Measurements from ENCODE around the gene DNAJC1.

Gene DNAJC1

GRCh38 chr10:21791276-21791675 is 212.3 kb downstream of the DNAJC1 start:
- H3K9me3 ChIP-seq (ENCODE audit: insufficient read depth, low read depth, low read length) = no peaks in the 10 kb centered on the region
- no peak overlapping the region for H3K9ac ChIP-seq (ENCODE audit: low read depth, low read length)
- H3K27ac ChIP-seq (ENCODE audit: low read length) = no peak overlapping the region

GRCh38 chr10:21776883-21777282 is 226.6 kb downstream of the DNAJC1 start:
- Histone ChIP-seq H3K9ac (ENCODE audit: low read depth, low read length) (no peak overlapping the region), H3K4me1 (ENCODE audit: insufficient read depth, low read length) (no peaks in the 10 kb centered on the region), H3K27me3 (ENCODE audit: insufficient read depth, low read length) (no peaks in the 10 kb centered on the region), H3K4me3 (ENCODE audit: low read length) (no peak overlapping the region), H3K9me3 (ENCODE audit: insufficient read depth, low read depth, low read length) (peaks cover 2% of the 10 kb centered on the region; the same call in 1 of the 2 replicates), H3K27ac (ENCODE audit: low read length) (no peak overlapping the region), H3K36me3 (ENCODE audit: insufficient read depth, low read depth, low read length) (no peaks in the 10 kb centered on the region)

More at GRCh38 chr10:21791276-21791675, 212.3 kb downstream of the DNAJC1 start:
- no peaks in the 10 kb centered on the region for H3K27me3 ChIP-seq (ENCODE audit: insufficient read depth, low read length)
- no peaks in the 10 kb centered on the region for H3K36me3 ChIP-seq (ENCODE audit: insufficient read depth, low read depth, low read length)
- no peaks in the 10 kb centered on the region for H3K4me1 ChIP-seq (ENCODE audit: insufficient read depth, low read length)
- H3K4me3 ChIP-seq (ENCODE audit: low read length) = no peak overlapping the region

- no peaks in the 10 kb centered on the region for H3K9me3 ChIP-seq (ENCODE audit: insufficient read depth, low read depth, low read length)
- no peak overlapping the region for H3K27ac ChIP-seq (ENCODE audit: low read length)
- no peaks in the 10 kb centered on the region for H3K27me3 ChIP-seq (ENCODE audit: insufficient read depth, low read length)
- H3K4me3 ChIP-seq (ENCODE audit: low read length) = no peak overlapping the region
- no peak overlapping the region for H3K9ac ChIP-seq (ENCODE audit: low read depth, low read length)
- no peaks in the 10 kb centered on the region for H3K4me1 ChIP-seq (ENCODE audit: insufficient read depth, low read length)
- H3K36me3 ChIP-seq (ENCODE audit: insufficient read depth, low read depth, low read length) = no peaks in the 10 kb centered on the region
Observed at GRCh38 chr10:21771219-21771618, 232.3 kb downstream of the DNAJC1 start.

- no peaks in the 10 kb centered on the region for H3K4me1 ChIP-seq (ENCODE audit: insufficient read depth, low read length)
- H3K9ac ChIP-seq (ENCODE audit: low read depth, low read length) = no peak overlapping the region
- H3K27ac ChIP-seq (ENCODE audit: low read length) = no peak overlapping the region
- H3K36me3 ChIP-seq (ENCODE audit: insufficient read depth, low read depth, low read length) = no peaks in the 10 kb centered on the region
- no peak overlapping the region for H3K4me3 ChIP-seq (ENCODE audit: low read length)
- no peaks in the 10 kb centered on the region for H3K27me3 ChIP-seq (ENCODE audit: insufficient read depth, low read length)
- H3K9me3 ChIP-seq (ENCODE audit: insufficient read depth, low read depth, low read length) = no peaks in the 10 kb centered on the region
Observed at GRCh38 chr10:21769041-21769440, 234.5 kb downstream of the DNAJC1 start.

GRCh38 chr10:21764466-21765189 is 238.9 kb downstream of the DNAJC1 start:
- Histone ChIP-seq H3K4me1 (ENCODE audit: insufficient read depth, low read length) (peaks cover 3% of the 10 kb centered on the region; the same call in 1 of the 2 replicates), H3K27ac (ENCODE audit: low read length) (no peak overlapping the region), H3K27me3 (ENCODE audit: insufficient read depth, low read length) (no peaks in the 10 kb centered on the region), H3K4me3 (ENCODE audit: low read length) (no peak overlapping the region), H3K9me3 (ENCODE audit: insufficient read depth, low read depth, low read length) (no peaks in the 10 kb centered on the region), H3K36me3 (ENCODE audit: insufficient read depth, low read depth, low read length) (no peaks in the 10 kb centered on the region), H3K9ac (ENCODE audit: low read depth, low read length) (no peak overlapping the region)

- no peak overlapping the region for H3K9ac ChIP-seq (ENCODE audit: low read depth, low read length)
- no peaks in the 10 kb centered on the region for H3K27me3 ChIP-seq (ENCODE audit: insufficient read depth, low read length)
- H3K4me1 ChIP-seq (ENCODE audit: insufficient read depth, low read length) = peaks cover 25% of the 10 kb centered on the region
- H3K36me3 ChIP-seq (ENCODE audit: insufficient read depth, low read depth, low read length) = no peaks in the 10 kb centered on the region
- H3K4me3 ChIP-seq (ENCODE audit: low read length) = no peak overlapping the region
- H3K27ac ChIP-seq (ENCODE audit: low read length) = no peak overlapping the region
- H3K9me3 ChIP-seq (ENCODE audit: insufficient read depth, low read depth, low read length) = no peaks in the 10 kb centered on the region
Observed at GRCh38 chr10:21760332-21760731, 243.2 kb downstream of the DNAJC1 start.

GRCh38 chr10:21759232-21759631 is 244.3 kb downstream of the DNAJC1 start:
- Histone ChIP-seq H3K36me3 (ENCODE audit: insufficient read depth, low read depth, low read length) (no peaks in the 10 kb centered on the region), H3K4me3 (ENCODE audit: low read length) (no peak overlapping the region), H3K4me1 (ENCODE audit: insufficient read depth, low read length) (peaks cover 25% of the 10 kb centered on the region), H3K9me3 (ENCODE audit: insufficient read depth, low read depth, low read length) (no peaks in the 10 kb centered on the region), H3K9ac (ENCODE audit: low read depth, low read length) (no peak overlapping the region), H3K27ac (ENCODE audit: low read length) (no peak overlapping the region), H3K27me3 (ENCODE audit: insufficient read depth, low read length) (no peaks in the 10 kb centered on the region)

GRCh38 chr10:21758696-21759095 is 244.8 kb downstream of the DNAJC1 start:
- no peak overlapping the region for H3K9ac ChIP-seq (ENCODE audit: low read depth, low read length)
- H3K27ac ChIP-seq (ENCODE audit: low read length) = no peak overlapping the region
- H3K4me3 ChIP-seq (ENCODE audit: low read length) = no peak overlapping the region
- H3K27me3 ChIP-seq (ENCODE audit: insufficient read depth, low read length) = no peaks in the 10 kb centered on the region
- H3K4me1 ChIP-seq (ENCODE audit: insufficient read depth, low read length) = peaks cover 25% of the 10 kb centered on the region
- no peaks in the 10 kb centered on the region for H3K9me3 ChIP-seq (ENCODE audit: insufficient read depth, low read depth, low read length)
- no peaks in the 10 kb centered on the region for H3K36me3 ChIP-seq (ENCODE audit: insufficient read depth, low read depth, low read length)

- Histone ChIP-seq H3K27me3 (ENCODE audit: insufficient read depth, low read length) (no peaks in the 10 kb centered on the region), H3K9me3 (ENCODE audit: insufficient read depth, low read depth, low read length) (no peaks in the 10 kb centered on the region), H3K9ac (ENCODE audit: low read depth, low read length) (no peak overlapping the region), H3K4me1 (ENCODE audit: insufficient read depth, low read length) (peaks cover 25% of the 10 kb centered on the region), H3K36me3 (ENCODE audit: insufficient read depth, low read depth, low read length) (no peaks in the 10 kb centered on the region), H3K27ac (ENCODE audit: low read length) (no peak overlapping the region), H3K4me3 (ENCODE audit: low read length) (no peak overlapping the region)
Observed at GRCh38 chr10:21758239-21758638, 245.3 kb downstream of the DNAJC1 start.

- no peaks in the 10 kb centered on the region for H3K9me3 ChIP-seq (ENCODE audit: insufficient read depth, low read depth, low read length)
- peaks cover 29% of the 10 kb centered on the region for H3K4me1 ChIP-seq (ENCODE audit: insufficient read depth, low read length)
- peak overlapping the region; percentile 39; the same call in 1 of the 2 replicates for H3K9ac ChIP-seq (ENCODE audit: low read depth, low read length)
- H3K36me3 ChIP-seq (ENCODE audit: insufficient read depth, low read depth, low read length) = no peaks in the 10 kb centered on the region
- H3K27me3 ChIP-seq (ENCODE audit: insufficient read depth, low read length) = no peaks in the 10 kb centered on the region
- peak overlapping the region; percentile 54 for H3K27ac ChIP-seq (ENCODE audit: low read length)
- H3K4me3 ChIP-seq (ENCODE audit: low read length) = no peak overlapping the region
Observed at GRCh38 chr10:21757185-21757901, 246.2 kb downstream of the DNAJC1 start.

- Histone ChIP-seq H3K27ac (ENCODE audit: low read length) (peak overlapping the region; percentile 15), H3K4me1 (ENCODE audit: insufficient read depth, low read length) (peaks cover 34% of the 10 kb centered on the region), H3K36me3 (ENCODE audit: insufficient read depth, low read depth, low read length) (no peaks in the 10 kb centered on the region), H3K4me3 (ENCODE audit: low read length) (no peak overlapping the region), H3K27me3 (ENCODE audit: insufficient read depth, low read length) (no peaks in the 10 kb centered on the region), H3K9me3 (ENCODE audit: insufficient read depth, low read depth, low read length) (no peaks in the 10 kb centered on the region), H3K9ac (ENCODE audit: low read depth, low read length) (peak overlapping the region; percentile 39; the same call in 1 of the 2 replicates)
Observed at GRCh38 chr10:21756707-21757106, 246.8 kb downstream of the DNAJC1 start.
